Neural cell (in vitro differentiated cells): ENCODE measurements around the gene ENO2. TPM values are rescaled to one million over a fixed set of nuclear protein-coding genes. Genes with fewer than 3 reads are reported as not detected.

Experiments
- H2AFZ ChIP-seq: fragments of 200-600, 300-800 bp; sonication (generic), shearing (Covaris generic); 2 replicates; pipeline ENCODE4 v1.6.0; 2014; ENCODE audit warnings: low read depth, mild to moderate bottlenecking, antibody characterized with exemption, low read length, moderate library complexity
- H3F3A ChIP-seq: fragments of 200-600 bp; shearing (Covaris generic); 2 replicates; pipeline ENCODE4 v1.6.1; 2016; ENCODE audit warnings: mild to moderate bottlenecking, moderate library complexity, mixed read lengths, antibody characterized with exemption, low read length; ENCODE audit not compliant: insufficient read depth, poor library complexity, severe bottlenecking
- H3K27ac ChIP-seq: fragments of 200-600, 300-800 bp; sonication (generic), shearing (Covaris generic); 2 replicates; pipeline ENCODE4 v1.5.1; 2014; ENCODE audit warnings: mild to moderate bottlenecking, low read length, moderate library complexity
- H3K27me3 ChIP-seq: fragments of 300-800, 200-600 bp; sonication (generic), shearing (Covaris generic); 2 replicates; pipeline ENCODE4 v1.6.0; 2014; ENCODE audit warnings: mild to moderate bottlenecking, low read depth, low read length, moderate library complexity; ENCODE audit not compliant: insufficient read depth
- H3K36me3 ChIP-seq: fragments of 300-800, 200-600 bp; sonication (generic), shearing (Covaris generic); 2 replicates; pipeline ENCODE4 v1.5.1; 2014; ENCODE audit warnings: mild to moderate bottlenecking, antibody characterized with exemption, low read length, moderate library complexity; ENCODE audit not compliant: insufficient read depth
- H3K4me2 ChIP-seq: fragments of 300-800, 200-600 bp; sonication (generic), shearing (Covaris generic); 2 replicates; pipeline ENCODE4 v1.6.0; 2014; ENCODE audit warnings: mild to moderate bottlenecking, low read length
- H3K4me3 ChIP-seq: fragments of 300-800, 200-600 bp; sonication (generic), shearing (Covaris generic); 2 replicates; pipeline ENCODE4 v1.5.1; 2014; ENCODE audit warnings: mild to moderate bottlenecking, low read length, moderate library complexity
- H3K79me2 ChIP-seq: fragments of 200-600 bp; shearing (Covaris generic); replicated peaks from 2 replicates; pipeline ENCODE4 v1.6.0; 2014; ENCODE audit warnings: mild to moderate bottlenecking, low read length, moderate library complexity; ENCODE audit not compliant: insufficient read depth
- H3K9ac ChIP-seq: fragments of 300-800, 200-600 bp; sonication (generic), shearing (Covaris generic); 2 replicates; pipeline ENCODE4 v1.6.1; 2016; ENCODE audit warnings: mild to moderate bottlenecking, low read length, mixed read lengths
- H3K9me2 ChIP-seq: fragments of 200-600 bp; shearing (Covaris generic); 2 replicates; pipeline ENCODE4 v1.6.1; 2016; ENCODE audit warnings: mild to moderate bottlenecking, low read length, mixed read lengths; ENCODE audit not compliant: insufficient read depth
- H3K9me3 ChIP-seq: fragments of 200-600, 300-800 bp; sonication (generic), shearing (Covaris generic); 2 replicates; pipeline ENCODE4 v1.6.1; 2016; ENCODE audit warnings: mild to moderate bottlenecking, mixed run types, low read length, moderate library complexity, mixed read lengths
- H4K20me1 ChIP-seq: fragments of 200-600 bp; shearing (Covaris generic); 2 replicates; pipeline ENCODE4 v1.6.1; 2016; ENCODE audit warnings: mild to moderate bottlenecking, mixed run types; ENCODE audit not compliant: insufficient read depth
- EP300 ChIP-seq: fragments of 450-650 bp; conservative IDR thresholded peaks from 2 replicates; pipeline ENCODE4 v1.6.1; 2014; ENCODE audit warnings: antibody characterized with exemption, mild to moderate bottlenecking, moderate library complexity; ENCODE audit not compliant: poor library complexity, severe bottlenecking
- EZH2 ChIP-seq: fragments of 200-600, 300-800 bp; shearing (Covaris generic), sonication (generic); IDR thresholded peaks from 2 replicates; pipeline ENCODE4 v1.6.1; 2014; ENCODE audit warnings: antibody characterized with exemption, low read length, borderline replicate concordance, mild to moderate bottlenecking; ENCODE audit not compliant: insufficient read depth, poor library complexity, severe bottlenecking
- MXI1 ChIP-seq: fragments of 450-650 bp; conservative IDR thresholded peaks from 2 replicates; pipeline ENCODE4 v1.6.1; 2014; ENCODE audit warnings: antibody characterized with exemption, mild to moderate bottlenecking; ENCODE audit not compliant: poor library complexity, severe bottlenecking
- POLR2AphosphoS5 ChIP-seq: IDR thresholded peaks from 2 replicates; pipeline ENCODE4 v1.6.1; 2012
- RAD21 ChIP-seq: fragments of 450-650 bp; conservative IDR thresholded peaks from 2 replicates; pipeline ENCODE4 v1.6.1; 2014; ENCODE audit warnings: antibody characterized with exemption, mild to moderate bottlenecking, moderate library complexity
- SMC3 ChIP-seq: fragments of 450-650 bp; conservative IDR thresholded peaks from 2 replicates; pipeline ENCODE4 v1.6.1; 2014; ENCODE audit warnings: antibody characterized with exemption, mild to moderate bottlenecking, moderate library complexity; ENCODE audit not compliant: poor library complexity
- TAF1 ChIP-seq: IDR thresholded peaks from 2 replicates; pipeline ENCODE4 v1.6.1; 2012; ENCODE audit warnings: low read depth
- polyA plus RNA-seq: library from polyadenylated mRNA; depleted of rRNA; stranded (reverse); fragments of >200 nt; gene quantifications from 2 replicates; pipeline ENCODE4 v1.2.3, GENCODE V29; 2014
- TF ChIP-seq, protein P1 (sequence below): IDR thresholded peaks from 2 replicates; pipeline ENCODE4 v1.6.1; 2012; ENCODE audit warnings: borderline replicate concordance
- TF ChIP-seq, protein P2 (sequence below): fragments of 450-650 bp; IDR thresholded peaks from 2 replicates; pipeline ENCODE4 v1.5.1; 2014; ENCODE audit warnings: antibody characterized with exemption, mild to moderate bottlenecking, moderate library complexity; ENCODE audit not compliant: poor library complexity, severe bottlenecking

The ENO2 gene
- polyA plus RNA-seq, 1 donor from 2014 or later: 193 TPM

DNA sequence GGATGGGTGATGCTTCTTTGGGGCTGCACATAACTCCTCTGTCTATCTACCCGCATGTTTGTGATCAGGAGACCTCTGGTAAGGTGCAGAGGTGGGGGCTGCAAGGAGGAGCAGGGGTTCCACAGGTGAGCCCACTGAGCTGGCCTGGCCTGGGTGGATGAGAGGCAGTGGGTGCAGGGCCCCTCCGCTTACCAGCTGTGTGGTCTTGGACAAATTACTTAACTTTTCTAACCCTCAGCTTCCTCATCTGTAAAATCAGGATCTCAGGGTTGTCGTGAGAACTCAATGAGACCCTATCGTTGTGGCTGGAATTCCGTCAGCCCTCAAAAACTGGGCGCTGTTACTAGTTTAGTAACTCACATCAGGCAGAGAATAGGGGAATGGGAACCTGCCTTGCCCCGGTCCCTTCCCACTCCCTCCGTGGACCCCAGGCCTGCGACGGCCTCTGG, 44.3 kb downstream of the ENO2 start:
- Histone ChIP-seq H3K9me2 (no peaks in the 10 kb centered on the region), H4K20me1 (no peaks in the 10 kb centered on the region), H3K36me3 (no peaks in the 10 kb centered on the region), H3K27me3 (no peaks in the 10 kb centered on the region), H3K4me2 (no peak overlapping the region), H3K9ac (no peak overlapping the region), H3F3A (no peaks in the 10 kb centered on the region), H3K27ac (no peak overlapping the region), H2AFZ (no peak overlapping the region), H3K79me2 (no peaks in the 10 kb centered on the region), H3K4me3 (no peak overlapping the region), H3K9me3 (no peaks in the 10 kb centered on the region)
- TF ChIP-seq, protein P1, sequence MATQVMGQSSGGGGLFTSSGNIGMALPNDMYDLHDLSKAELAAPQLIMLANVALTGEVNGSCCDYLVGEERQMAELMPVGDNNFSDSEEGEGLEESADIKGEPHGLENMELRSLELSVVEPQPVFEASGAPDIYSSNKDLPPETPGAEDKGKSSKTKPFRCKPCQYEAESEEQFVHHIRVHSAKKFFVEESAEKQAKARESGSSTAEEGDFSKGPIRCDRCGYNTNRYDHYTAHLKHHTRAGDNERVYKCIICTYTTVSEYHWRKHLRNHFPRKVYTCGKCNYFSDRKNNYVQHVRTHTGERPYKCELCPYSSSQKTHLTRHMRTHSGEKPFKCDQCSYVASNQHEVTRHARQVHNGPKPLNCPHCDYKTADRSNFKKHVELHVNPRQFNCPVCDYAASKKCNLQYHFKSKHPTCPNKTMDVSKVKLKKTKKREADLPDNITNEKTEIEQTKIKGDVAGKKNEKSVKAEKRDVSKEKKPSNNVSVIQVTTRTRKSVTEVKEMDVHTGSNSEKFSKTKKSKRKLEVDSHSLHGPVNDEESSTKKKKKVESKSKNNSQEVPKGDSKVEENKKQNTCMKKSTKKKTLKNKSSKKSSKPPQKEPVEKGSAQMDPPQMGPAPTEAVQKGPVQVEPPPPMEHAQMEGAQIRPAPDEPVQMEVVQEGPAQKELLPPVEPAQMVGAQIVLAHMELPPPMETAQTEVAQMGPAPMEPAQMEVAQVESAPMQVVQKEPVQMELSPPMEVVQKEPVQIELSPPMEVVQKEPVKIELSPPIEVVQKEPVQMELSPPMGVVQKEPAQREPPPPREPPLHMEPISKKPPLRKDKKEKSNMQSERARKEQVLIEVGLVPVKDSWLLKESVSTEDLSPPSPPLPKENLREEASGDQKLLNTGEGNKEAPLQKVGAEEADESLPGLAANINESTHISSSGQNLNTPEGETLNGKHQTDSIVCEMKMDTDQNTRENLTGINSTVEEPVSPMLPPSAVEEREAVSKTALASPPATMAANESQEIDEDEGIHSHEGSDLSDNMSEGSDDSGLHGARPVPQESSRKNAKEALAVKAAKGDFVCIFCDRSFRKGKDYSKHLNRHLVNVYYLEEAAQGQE: no peak
- TF ChIP-seq TAF1 (no peak), POLR2AphosphoS5 (no peak), RAD21 (no peak), MXI1 (no peak), EZH2 (no peak)

DNA sequence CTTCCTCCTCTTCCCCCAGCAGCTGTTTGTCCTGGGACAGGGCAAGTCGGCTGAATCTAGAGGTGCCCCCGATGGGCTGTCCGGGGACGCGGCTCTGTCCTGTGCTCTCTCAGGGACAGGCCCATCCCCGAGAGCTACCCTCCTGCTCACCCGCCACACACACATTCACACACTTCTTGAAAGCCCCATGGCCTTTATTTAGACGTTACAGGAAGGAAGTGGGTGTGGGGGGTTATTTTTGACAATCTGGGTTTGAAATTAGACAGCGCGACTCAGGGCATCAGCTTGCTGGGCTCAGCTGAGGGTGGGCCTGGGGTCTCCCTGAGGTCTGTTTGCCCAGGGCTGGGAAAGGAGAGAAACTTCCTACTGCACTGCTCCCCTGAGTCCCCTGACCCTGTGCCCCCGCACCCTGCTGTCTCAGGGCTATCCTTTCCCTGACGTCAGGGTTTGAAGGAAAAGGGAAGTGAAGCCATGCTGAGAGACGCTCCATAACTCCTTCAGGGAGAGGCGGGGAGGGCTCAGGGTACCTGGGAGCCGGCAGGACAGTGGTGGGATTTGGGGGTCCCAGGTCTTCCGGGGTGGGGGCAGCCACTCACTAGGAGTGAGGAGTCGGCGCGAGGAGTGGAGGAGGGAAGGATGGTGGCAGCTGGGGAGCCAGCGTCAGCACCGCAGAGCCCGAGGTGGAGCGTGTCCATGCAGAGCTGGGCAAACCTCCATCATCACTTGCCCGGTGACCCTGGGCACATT, 44.9 kb downstream of the ENO2 start:
- no peaks in the 10 kb centered on the region for H3K9me3 ChIP-seq
- no peaks in the 10 kb centered on the region for H3K79me2 ChIP-seq
- no peaks in the 10 kb centered on the region for H4K20me1 ChIP-seq
- H3K4me3 ChIP-seq: no peak overlapping the region
- H3K9me2 ChIP-seq: no peaks in the 10 kb centered on the region
- no peaks in the 10 kb centered on the region for H3K36me3 ChIP-seq
- TF ChIP-seq EZH2 (no peak), SMC3 (no peak), TAF1 (no peak), EP300 (no peak), POLR2AphosphoS5 (no peak), RAD21 (no peak), MXI1 (no peak)
- TF ChIP-seq, protein P1: no peak
- TF ChIP-seq, protein P2, sequence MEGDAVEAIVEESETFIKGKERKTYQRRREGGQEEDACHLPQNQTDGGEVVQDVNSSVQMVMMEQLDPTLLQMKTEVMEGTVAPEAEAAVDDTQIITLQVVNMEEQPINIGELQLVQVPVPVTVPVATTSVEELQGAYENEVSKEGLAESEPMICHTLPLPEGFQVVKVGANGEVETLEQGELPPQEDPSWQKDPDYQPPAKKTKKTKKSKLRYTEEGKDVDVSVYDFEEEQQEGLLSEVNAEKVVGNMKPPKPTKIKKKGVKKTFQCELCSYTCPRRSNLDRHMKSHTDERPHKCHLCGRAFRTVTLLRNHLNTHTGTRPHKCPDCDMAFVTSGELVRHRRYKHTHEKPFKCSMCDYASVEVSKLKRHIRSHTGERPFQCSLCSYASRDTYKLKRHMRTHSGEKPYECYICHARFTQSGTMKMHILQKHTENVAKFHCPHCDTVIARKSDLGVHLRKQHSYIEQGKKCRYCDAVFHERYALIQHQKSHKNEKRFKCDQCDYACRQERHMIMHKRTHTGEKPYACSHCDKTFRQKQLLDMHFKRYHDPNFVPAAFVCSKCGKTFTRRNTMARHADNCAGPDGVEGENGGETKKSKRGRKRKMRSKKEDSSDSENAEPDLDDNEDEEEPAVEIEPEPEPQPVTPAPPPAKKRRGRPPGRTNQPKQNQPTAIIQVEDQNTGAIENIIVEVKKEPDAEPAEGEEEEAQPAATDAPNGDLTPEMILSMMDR: no peak
- H3F3A ChIP-seq: no peaks in the 10 kb centered on the region
- no peaks in the 10 kb centered on the region for H3K27me3 ChIP-seq
- H3K27ac ChIP-seq: no peak overlapping the region
- no peak overlapping the region for H3K9ac ChIP-seq
- H2AFZ ChIP-seq: no peak overlapping the region
- no peak overlapping the region for H3K4me2 ChIP-seq
